BLaER1 (cell line): ENCODE measurements around the gene OXCT1.
"Not testable (repeated sequence)": the region's sequence is repeated elsewhere in the genome, so short reads cannot be mapped to it uniquely, and the experiment has no call there.

Experiments used
- H3K27ac ChIP-seq: shearing (Covaris generic); formaldehyde crosslinking; 2 replicates; pipeline ENCODE4 v1.8.1; 2022
- H3K27me3 ChIP-seq: shearing (Covaris generic); formaldehyde crosslinking; 2 replicates; pipeline ENCODE4 v1.8.1; 2022
- H3K36me3 ChIP-seq: shearing (Covaris generic); formaldehyde crosslinking; 2 replicates; pipeline ENCODE4 v1.8.1; 2022
- H3K4me1 ChIP-seq: shearing (Covaris generic); formaldehyde crosslinking; 2 replicates; pipeline ENCODE4 v1.8.1; 2022
- H3K4me2 ChIP-seq: shearing (Covaris generic); formaldehyde crosslinking; 2 replicates; pipeline ENCODE4 v1.8.1; 2022
- H3K4me3 ChIP-seq: shearing (Covaris generic); formaldehyde crosslinking; 2 replicates; pipeline ENCODE4 v1.8.1; 2022
- H3K9ac ChIP-seq: shearing (Covaris generic); formaldehyde crosslinking; 2 replicates; pipeline ENCODE4 v1.8.1; 2022
- H3K9me3 ChIP-seq: shearing (Covaris generic); formaldehyde crosslinking; 2 replicates; pipeline ENCODE4 v1.8.1; 2022
- H4K20me1 ChIP-seq: shearing (Covaris generic); formaldehyde crosslinking; 2 replicates; pipeline ENCODE4 v1.8.1; 2022
- Cebpa-rat ChIP-seq: shearing (Covaris generic); IDR thresholded peaks from 2 replicates; pipeline ENCODE4 v1.8.1; 2022

The OXCT1 gene

GRCh38 chr5:41763574-41763973 lies 106.7 kb downstream of the OXCT1 start:
- H3K4me3 ChIP-seq = no peak overlapping the region
- H4K20me1 ChIP-seq = no peaks in the 10 kb centered on the region
- H3K9me3 ChIP-seq = no peaks in the 10 kb centered on the region
- H3K4me1 ChIP-seq = peaks cover 11% of the 10 kb centered on the region
- H3K4me2 ChIP-seq = no peak overlapping the region
- no peak for TF ChIP-seq Cebpa-rat
- no peak overlapping the region for H3K27ac ChIP-seq
- H3K27me3 ChIP-seq = no peaks in the 10 kb centered on the region
- H3K9ac ChIP-seq = no peak overlapping the region
- H3K36me3 ChIP-seq = peaks cover 33% of the 10 kb centered on the region

GRCh38 chr5:41763081-41763480 lies 107.1 kb downstream of the OXCT1 start:
- H3K4me3 ChIP-seq = no peak overlapping the region
- peaks cover 11% of the 10 kb centered on the region for H3K4me1 ChIP-seq
- peaks cover 33% of the 10 kb centered on the region for H3K36me3 ChIP-seq
- no peaks in the 10 kb centered on the region for H3K27me3 ChIP-seq
- no peaks in the 10 kb centered on the region for H4K20me1 ChIP-seq
- TF ChIP-seq Cebpa-rat = no peak
- H3K4me2 ChIP-seq = no peak overlapping the region
- no peak overlapping the region for H3K27ac ChIP-seq
- no peaks in the 10 kb centered on the region for H3K9me3 ChIP-seq
- no peak overlapping the region for H3K9ac ChIP-seq

GRCh38 chr5:41762426-41762825 lies 107.8 kb downstream of the OXCT1 start:
- no peak overlapping the region for H3K4me2 ChIP-seq
- H3K4me3 ChIP-seq = no peak overlapping the region
- no peak overlapping the region for H3K9ac ChIP-seq
- no peaks in the 10 kb centered on the region for H3K9me3 ChIP-seq
- peaks cover 37% of the 10 kb centered on the region for H3K36me3 ChIP-seq
- H3K4me1 ChIP-seq = peaks cover 11% of the 10 kb centered on the region
- H4K20me1 ChIP-seq = no peaks in the 10 kb centered on the region
- TF ChIP-seq Cebpa-rat = no peak
- H3K27me3 ChIP-seq = no peaks in the 10 kb centered on the region
- H3K27ac ChIP-seq = no peak overlapping the region

- no peak overlapping the region for H3K9ac ChIP-seq
- TF ChIP-seq Cebpa-rat = no peak
- H3K4me2 ChIP-seq = no peak overlapping the region
- no peaks in the 10 kb centered on the region for H3K9me3 ChIP-seq
- H3K4me1 ChIP-seq = peaks cover 11% of the 10 kb centered on the region
- no peaks in the 10 kb centered on the region for H3K27me3 ChIP-seq
- H3K4me3 ChIP-seq = no peak overlapping the region
- H3K36me3 ChIP-seq = peaks cover 44% of the 10 kb centered on the region
- no peaks in the 10 kb centered on the region for H4K20me1 ChIP-seq
- H3K27ac ChIP-seq = no peak overlapping the region
These were observed 108.6 kb downstream of the OXCT1 start for GRCh38 chr5:41761663-41762062.

- no peak overlapping the region for H3K4me2 ChIP-seq
- H3K27me3 ChIP-seq = no peaks in the 10 kb centered on the region
- H4K20me1 ChIP-seq = no peaks in the 10 kb centered on the region
- no peaks in the 10 kb centered on the region for H3K4me1 ChIP-seq
- H3K9me3 ChIP-seq = no peaks in the 10 kb centered on the region
- no peak overlapping the region for H3K27ac ChIP-seq
- peaks cover 56% of the 10 kb centered on the region for H3K36me3 ChIP-seq
- H3K4me3 ChIP-seq = no peak overlapping the region
- no peak overlapping the region for H3K9ac ChIP-seq
- TF ChIP-seq Cebpa-rat = no peak
These were observed 114.5 kb downstream of the OXCT1 start for GRCh38 chr5:41755705-41756104.

GRCh38 chr5:41754857-41755256 lies 115.4 kb downstream of the OXCT1 start:
- H3K27ac ChIP-seq = no peak overlapping the region
- H3K4me2 ChIP-seq = no peak overlapping the region
- no peak overlapping the region for H3K4me3 ChIP-seq
- no peaks in the 10 kb centered on the region for H4K20me1 ChIP-seq
- no peak overlapping the region for H3K9ac ChIP-seq
- H3K4me1 ChIP-seq = no peaks in the 10 kb centered on the region
- no peak for TF ChIP-seq Cebpa-rat
- H3K27me3 ChIP-seq = no peaks in the 10 kb centered on the region
- H3K9me3 ChIP-seq = no peaks in the 10 kb centered on the region
- peaks cover 58% of the 10 kb centered on the region for H3K36me3 ChIP-seq

- Histone ChIP-seq H3K27ac (no peak overlapping the region), H3K27me3 (no peaks in the 10 kb centered on the region), H3K4me3 (no peak overlapping the region), H4K20me1 (no peaks in the 10 kb centered on the region), H3K9me3 (peaks cover 2% of the 10 kb centered on the region; the same call in 1 of the 2 replicates), H3K9ac (no peak overlapping the region), H3K36me3 (peaks cover 58% of the 10 kb centered on the region), H3K4me1 (no peaks in the 10 kb centered on the region), H3K4me2 (no peak overlapping the region)
- no peak for TF ChIP-seq Cebpa-rat
These were observed 118.4 kb downstream of the OXCT1 start for GRCh38 chr5:41751867-41752266.

GRCh38 chr5:41748631-41749030 lies 121.6 kb downstream of the OXCT1 start:
- Histone ChIP-seq H3K27ac (no peak overlapping the region), H3K4me2 (no peak overlapping the region), H3K4me1 (no peaks in the 10 kb centered on the region), H3K36me3 (peaks cover 67% of the 10 kb centered on the region), H3K4me3 (no peak overlapping the region), H3K27me3 (no peaks in the 10 kb centered on the region), H4K20me1 (no peaks in the 10 kb centered on the region), H3K9me3 (peaks cover 15% of the 10 kb centered on the region; the same call in 1 of the 2 replicates), H3K9ac (no peak overlapping the region)
- TF ChIP-seq Cebpa-rat = no peak

- H3K4me3 ChIP-seq = no peak overlapping the region
- no peaks in the 10 kb centered on the region for H3K4me1 ChIP-seq
- no peak for TF ChIP-seq Cebpa-rat
- H3K36me3 ChIP-seq = peaks cover 62% of the 10 kb centered on the region
- H4K20me1 ChIP-seq = no peaks in the 10 kb centered on the region
- H3K9ac ChIP-seq = no peak overlapping the region
- H3K4me2 ChIP-seq = no peak overlapping the region
- H3K9me3 ChIP-seq = peaks cover 15% of the 10 kb centered on the region; the same call in 1 of the 2 replicates
- no peak overlapping the region for H3K27ac ChIP-seq
- H3K27me3 ChIP-seq = no peaks in the 10 kb centered on the region
These were observed 122.5 kb downstream of the OXCT1 start for GRCh38 chr5:41747708-41748107.

- no peak overlapping the region for H3K9ac ChIP-seq
- H3K36me3 ChIP-seq = peaks cover 58% of the 10 kb centered on the region
- peaks cover 15% of the 10 kb centered on the region; the same call in 1 of the 2 replicates for H3K9me3 ChIP-seq
- no peak overlapping the region for H3K4me2 ChIP-seq
- no peak overlapping the region for H3K27ac ChIP-seq
- H3K4me3 ChIP-seq = no peak overlapping the region
- no peaks in the 10 kb centered on the region for H3K27me3 ChIP-seq
- H3K4me1 ChIP-seq = no peaks in the 10 kb centered on the region
- no peak for TF ChIP-seq Cebpa-rat
- no peaks in the 10 kb centered on the region for H4K20me1 ChIP-seq
These were observed 122.9 kb downstream of the OXCT1 start for GRCh38 chr5:41747301-41747700.

- not testable (repeated sequence) for H3K4me3 ChIP-seq
- peaks cover 65% of the 10 kb centered on the region for H3K36me3 ChIP-seq
These were observed 127.6 kb downstream of the OXCT1 start for GRCh38 chr5:41742608-41743007.

More at GRCh38 chr5:41742608-41743007, 127.6 kb downstream of the OXCT1 start:
- not testable (repeated sequence) for H3K9ac ChIP-seq, H3K4me2 ChIP-seq, H3K27ac ChIP-seq, H3K4me1 ChIP-seq, H4K20me1 ChIP-seq, H3K27me3 ChIP-seq
- peaks cover 15% of the 10 kb centered on the region; the same call in 1 of the 2 replicates for H3K9me3 ChIP-seq
